ENCODE data around the gene TCF15. TPM values are rescaled to one million over a fixed set of nuclear protein-coding genes. Genes with fewer than 3 reads are reported as not detected.

TCF15 gene
- total and polyA plus RNA-seq, 2 of the 13 experiments (the other 11 are each of a cell fraction or from before 2014, with no cell fraction given) = not detected

DNA sequence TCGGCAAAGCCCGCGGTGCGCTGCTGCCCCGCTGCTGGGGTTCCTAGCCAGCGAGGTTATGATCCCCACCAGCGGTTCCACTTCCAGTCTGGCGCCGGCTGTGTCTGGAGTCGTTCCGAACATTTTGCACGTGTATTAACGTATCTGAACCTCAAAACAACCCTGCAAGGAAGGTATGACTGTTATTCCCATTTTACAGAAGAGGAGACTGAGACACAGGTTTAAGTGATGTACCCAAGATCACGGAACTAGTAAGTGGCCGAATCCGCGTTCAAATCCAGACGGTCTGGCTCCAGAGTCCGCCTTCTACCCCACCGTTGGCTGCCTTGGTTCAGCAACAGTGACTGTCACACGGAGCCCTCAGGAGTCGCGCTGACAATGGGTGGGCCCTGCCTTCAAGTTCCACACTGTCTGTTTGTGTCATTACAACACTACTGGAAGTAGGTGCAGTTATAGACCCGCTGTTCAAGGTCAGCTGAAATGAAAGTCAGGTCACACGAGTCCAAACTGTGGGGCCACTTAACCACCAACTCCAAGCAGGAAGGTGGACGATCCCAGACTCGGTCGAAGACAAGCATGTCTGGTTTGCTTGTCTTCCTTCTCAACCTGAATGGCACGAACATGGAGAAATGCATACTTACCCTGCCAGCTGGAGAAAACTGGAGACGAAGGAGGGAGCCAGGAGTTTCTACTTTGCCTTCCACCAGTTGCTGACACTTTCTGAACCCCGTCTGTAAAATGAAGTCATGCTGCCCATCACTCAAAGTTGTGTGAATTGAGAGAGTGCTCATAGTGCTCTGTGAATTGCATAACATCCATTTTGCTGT, 43.7 kb upstream of the TCF15 start (continued):
- TF ChIP-seq, protein P1, sequence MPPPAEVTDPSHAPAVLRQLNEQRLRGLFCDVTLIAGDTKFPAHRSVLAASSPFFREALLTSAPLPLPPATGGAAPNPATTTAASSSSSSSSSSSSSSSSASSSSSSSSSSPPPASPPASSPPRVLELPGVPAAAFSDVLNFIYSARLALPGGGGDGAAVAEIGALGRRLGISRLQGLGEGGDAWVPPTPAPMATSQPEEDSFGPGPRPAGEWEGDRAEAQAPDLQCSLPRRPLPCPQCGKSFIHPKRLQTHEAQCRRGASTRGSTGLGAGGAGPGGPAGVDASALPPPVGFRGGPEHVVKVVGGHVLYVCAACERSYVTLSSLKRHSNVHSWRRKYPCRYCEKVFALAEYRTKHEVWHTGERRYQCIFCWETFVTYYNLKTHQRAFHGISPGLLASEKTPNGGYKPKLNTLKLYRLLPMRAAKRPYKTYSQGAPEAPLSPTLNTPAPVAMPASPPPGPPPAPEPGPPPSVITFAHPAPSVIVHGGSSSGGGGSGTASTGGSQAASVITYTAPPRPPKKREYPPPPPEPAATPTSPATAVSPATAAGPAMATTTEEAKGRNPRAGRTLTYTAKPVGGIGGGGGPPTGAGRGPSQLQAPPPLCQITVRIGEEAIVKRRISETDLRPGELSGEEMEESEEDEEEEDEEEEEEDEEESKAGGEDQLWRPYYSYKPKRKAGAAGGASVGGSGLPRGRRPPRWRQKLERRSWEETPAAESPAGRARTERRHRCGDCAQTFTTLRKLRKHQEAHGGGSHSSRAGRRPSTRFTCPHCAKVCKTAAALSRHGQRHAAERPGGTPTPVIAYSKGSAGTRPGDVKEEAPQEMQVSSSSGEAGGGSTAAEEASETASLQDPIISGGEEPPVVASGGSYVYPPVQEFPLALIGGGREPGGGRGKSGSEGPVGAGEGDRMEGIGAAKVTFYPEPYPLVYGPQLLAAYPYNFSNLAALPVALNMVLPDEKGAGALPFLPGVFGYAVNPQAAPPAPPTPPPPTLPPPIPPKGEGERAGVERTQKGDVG (CRISPR knock-in tag; IDR thresholded peaks at IDR 0.05; ENCODE audit: borderline replicate concordance) = no peak; the same call in 1 of the 2 replicates
- TF ChIP-seq, protein P2, sequence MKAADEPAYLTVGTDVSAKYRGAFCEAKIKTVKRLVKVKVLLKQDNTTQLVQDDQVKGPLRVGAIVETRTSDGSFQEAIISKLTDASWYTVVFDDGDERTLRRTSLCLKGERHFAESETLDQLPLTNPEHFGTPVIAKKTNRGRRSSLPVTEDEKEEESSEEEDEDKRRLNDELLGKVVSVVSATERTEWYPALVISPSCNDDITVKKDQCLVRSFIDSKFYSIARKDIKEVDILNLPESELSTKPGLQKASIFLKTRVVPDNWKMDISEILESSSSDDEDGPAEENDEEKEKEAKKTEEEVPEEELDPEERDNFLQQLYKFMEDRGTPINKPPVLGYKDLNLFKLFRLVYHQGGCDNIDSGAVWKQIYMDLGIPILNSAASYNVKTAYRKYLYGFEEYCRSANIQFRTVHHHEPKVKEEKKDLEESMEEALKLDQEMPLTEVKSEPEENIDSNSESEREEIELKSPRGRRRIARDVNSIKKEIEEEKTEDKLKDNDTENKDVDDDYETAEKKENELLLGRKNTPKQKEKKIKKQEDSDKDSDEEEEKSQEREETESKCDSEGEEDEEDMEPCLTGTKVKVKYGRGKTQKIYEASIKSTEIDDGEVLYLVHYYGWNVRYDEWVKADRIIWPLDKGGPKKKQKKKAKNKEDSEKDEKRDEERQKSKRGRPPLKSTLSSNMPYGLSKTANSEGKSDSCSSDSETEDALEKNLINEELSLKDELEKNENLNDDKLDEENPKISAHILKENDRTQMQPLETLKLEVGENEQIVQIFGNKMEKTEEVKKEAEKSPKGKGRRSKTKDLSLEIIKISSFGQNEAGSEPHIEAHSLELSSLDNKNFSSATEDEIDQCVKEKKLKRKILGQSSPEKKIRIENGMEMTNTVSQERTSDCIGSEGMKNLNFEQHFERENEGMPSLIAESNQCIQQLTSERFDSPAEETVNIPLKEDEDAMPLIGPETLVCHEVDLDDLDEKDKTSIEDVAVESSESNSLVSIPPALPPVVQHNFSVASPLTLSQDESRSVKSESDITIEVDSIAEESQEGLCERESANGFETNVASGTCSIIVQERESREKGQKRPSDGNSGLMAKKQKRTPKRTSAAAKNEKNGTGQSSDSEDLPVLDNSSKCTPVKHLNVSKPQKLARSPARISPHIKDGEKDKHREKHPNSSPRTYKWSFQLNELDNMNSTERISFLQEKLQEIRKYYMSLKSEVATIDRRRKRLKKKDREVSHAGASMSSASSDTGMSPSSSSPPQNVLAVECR (CRISPR knock-in tag; IDR thresholded peaks at IDR 0.05; ENCODE audit: borderline replicate concordance) = no peak; the same call in 1 of the 2 replicates
- TF ChIP-seq BCL6 (CRISPR knock-in tag; IDR thresholded peaks at IDR 0.05) (no peak), JDP2 (CRISPR knock-in tag; IDR thresholded peaks at IDR 0.05; ENCODE audit: borderline replicate concordance) (no peak), NR2F1 (CRISPR knock-in tag; IDR thresholded peaks at IDR 0.05) (no peak), ZNF12 (CRISPR knock-in tag; IDR thresholded peaks at IDR 0.05) (peak; percentile 89), KDM6A (CRISPR knock-in tag; IDR thresholded peaks at IDR 0.05; ENCODE audit: low read depth) (no peak), ZNF782 (CRISPR knock-in tag; IDR thresholded peaks at IDR 0.05; ENCODE audit: borderline replicate concordance) (no peak; the same call in 1 of the 2 replicates), PAX8 (CRISPR knock-in tag; IDR thresholded peaks at IDR 0.05; ENCODE audit: borderline replicate concordance) (no peak), ZNF546 (CRISPR knock-in tag; conservative IDR thresholded peaks at IDR 0.05) (no peak), ESRRA (CRISPR knock-in tag; IDR thresholded peaks at IDR 0.05; ENCODE audit: low read depth) (peak; percentile 81), ZMYM3 (CRISPR knock-in tag; IDR thresholded peaks at IDR 0.05) (peak; percentile 99)
- TF ChIP-seq, protein P3, sequence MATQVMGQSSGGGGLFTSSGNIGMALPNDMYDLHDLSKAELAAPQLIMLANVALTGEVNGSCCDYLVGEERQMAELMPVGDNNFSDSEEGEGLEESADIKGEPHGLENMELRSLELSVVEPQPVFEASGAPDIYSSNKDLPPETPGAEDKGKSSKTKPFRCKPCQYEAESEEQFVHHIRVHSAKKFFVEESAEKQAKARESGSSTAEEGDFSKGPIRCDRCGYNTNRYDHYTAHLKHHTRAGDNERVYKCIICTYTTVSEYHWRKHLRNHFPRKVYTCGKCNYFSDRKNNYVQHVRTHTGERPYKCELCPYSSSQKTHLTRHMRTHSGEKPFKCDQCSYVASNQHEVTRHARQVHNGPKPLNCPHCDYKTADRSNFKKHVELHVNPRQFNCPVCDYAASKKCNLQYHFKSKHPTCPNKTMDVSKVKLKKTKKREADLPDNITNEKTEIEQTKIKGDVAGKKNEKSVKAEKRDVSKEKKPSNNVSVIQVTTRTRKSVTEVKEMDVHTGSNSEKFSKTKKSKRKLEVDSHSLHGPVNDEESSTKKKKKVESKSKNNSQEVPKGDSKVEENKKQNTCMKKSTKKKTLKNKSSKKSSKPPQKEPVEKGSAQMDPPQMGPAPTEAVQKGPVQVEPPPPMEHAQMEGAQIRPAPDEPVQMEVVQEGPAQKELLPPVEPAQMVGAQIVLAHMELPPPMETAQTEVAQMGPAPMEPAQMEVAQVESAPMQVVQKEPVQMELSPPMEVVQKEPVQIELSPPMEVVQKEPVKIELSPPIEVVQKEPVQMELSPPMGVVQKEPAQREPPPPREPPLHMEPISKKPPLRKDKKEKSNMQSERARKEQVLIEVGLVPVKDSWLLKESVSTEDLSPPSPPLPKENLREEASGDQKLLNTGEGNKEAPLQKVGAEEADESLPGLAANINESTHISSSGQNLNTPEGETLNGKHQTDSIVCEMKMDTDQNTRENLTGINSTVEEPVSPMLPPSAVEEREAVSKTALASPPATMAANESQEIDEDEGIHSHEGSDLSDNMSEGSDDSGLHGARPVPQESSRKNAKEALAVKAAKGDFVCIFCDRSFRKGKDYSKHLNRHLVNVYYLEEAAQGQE (IDR thresholded peaks at IDR 0.05; ENCODE audit: borderline replicate concordance in 1 of 2, low read depth in 1 of 2, low read length in 2 of 2) = peak in 1 of 2 experiments; percentile 4; a peak in 2 of 4 replicates
- TF ChIP-seq, protein P4, sequence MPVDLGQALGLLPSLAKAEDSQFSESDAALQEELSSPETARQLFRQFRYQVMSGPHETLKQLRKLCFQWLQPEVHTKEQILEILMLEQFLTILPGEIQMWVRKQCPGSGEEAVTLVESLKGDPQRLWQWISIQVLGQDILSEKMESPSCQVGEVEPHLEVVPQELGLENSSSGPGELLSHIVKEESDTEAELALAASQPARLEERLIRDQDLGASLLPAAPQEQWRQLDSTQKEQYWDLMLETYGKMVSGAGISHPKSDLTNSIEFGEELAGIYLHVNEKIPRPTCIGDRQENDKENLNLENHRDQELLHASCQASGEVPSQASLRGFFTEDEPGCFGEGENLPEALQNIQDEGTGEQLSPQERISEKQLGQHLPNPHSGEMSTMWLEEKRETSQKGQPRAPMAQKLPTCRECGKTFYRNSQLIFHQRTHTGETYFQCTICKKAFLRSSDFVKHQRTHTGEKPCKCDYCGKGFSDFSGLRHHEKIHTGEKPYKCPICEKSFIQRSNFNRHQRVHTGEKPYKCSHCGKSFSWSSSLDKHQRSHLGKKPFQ (CRISPR knock-in tag; IDR thresholded peaks at IDR 0.05; ENCODE audit: insufficient replicate concordance) = no peak

Data from HepG2 (cell line).